Neural progenitor cell (in vitro differentiated cells): Measurements from ENCODE around the gene MEGF6. TPM values are rescaled to one million over a fixed set of nuclear protein-coding genes. Genes with fewer than 3 reads are reported as not detected.
A peak's percentile ranks its signal among the peaks of the same experiment; 100 is the strongest.

Experiments used
- DNase-seq: peaks from one replicate; pipeline ENCODE4 v3.0.0-alpha.2; 2016; ENCODE audit warnings: low spot score
- H2AFZ ChIP-seq: fragments of 200-600 bp; sonication (generic); replicated peaks from 2 replicates; pipeline ENCODE4 v1.6.1; 2016; ENCODE audit warnings: antibody characterized with exemption
- H3F3A ChIP-seq: fragments of 200-600 bp; sonication (generic); 2 replicates; pipeline ENCODE4 v1.6.1; 2016; ENCODE audit warnings: antibody characterized with exemption, low read depth
- H3K27ac ChIP-seq: fragments of 200-600 bp; sonication (generic); 2 replicates; pipeline ENCODE4 v1.5.1; 2016; ENCODE audit warnings: mild to moderate bottlenecking
- H3K27me3 ChIP-seq: fragments of 200-600 bp; sonication (generic); 2 replicates; pipeline ENCODE4 v1.6.1; 2016; ENCODE audit warnings: mild to moderate bottlenecking, moderate library complexity
- H3K36me3 ChIP-seq: fragments of 200-600 bp; sonication (generic); 2 replicates; pipeline ENCODE4 v1.5.1; 2016
- H3K4me1 ChIP-seq: fragments of 200-600 bp; sonication (generic); 2 replicates; pipeline ENCODE4 v1.6.1; 2016; ENCODE audit warnings: mixed run types
- H3K4me2 ChIP-seq: fragments of 200-600 bp; sonication (generic); 2 replicates; pipeline ENCODE4 v1.6.1; 2016
- H3K4me3 ChIP-seq: fragments of 200-600 bp; sonication (generic); 2 replicates; pipeline ENCODE4 v1.5.1; 2016
- H3K79me2 ChIP-seq: fragments of 200-600 bp; sonication (generic); 2 replicates; pipeline ENCODE4 v1.6.1; 2016; ENCODE audit warnings: low read depth
- H3K9ac ChIP-seq: fragments of 200-600 bp; sonication (generic); 2 replicates; pipeline ENCODE4 v1.6.1; 2016
- H3K9me3 ChIP-seq: fragments of 200-600 bp; sonication (generic); 2 replicates; pipeline ENCODE4 v1.5.1; 2016; ENCODE audit warnings: low read depth
- H4K20me1 ChIP-seq: fragments of 200-600 bp; sonication (generic); 2 replicates; pipeline ENCODE4 v1.6.1; 2016; ENCODE audit warnings: low read depth
- H3K27ac Mint-ChIP-seq: 3 replicates; pipeline ENCODE4 v1.8.0; 2021; ENCODE audit warnings: mixed read lengths
- H3K27me3 Mint-ChIP-seq: 2 replicates; pipeline ENCODE4 v1.8.0; 2022; ENCODE audit warnings: low read depth, mild to moderate bottlenecking, inconsistent platforms, moderate library complexity, mixed read lengths; ENCODE audit not compliant: insufficient read depth
- H3K36me3 Mint-ChIP-seq: 3 replicates; pipeline ENCODE4 v1.8.0; 2021; ENCODE audit warnings: mixed read lengths
- H3K4me1 Mint-ChIP-seq: 3 replicates; pipeline ENCODE4 v1.8.0; 2021; ENCODE audit warnings: mixed read lengths
- H3K4me3 Mint-ChIP-seq: 3 replicates; pipeline ENCODE4 v1.8.0; 2021; ENCODE audit warnings: mild to moderate bottlenecking, moderate library complexity, mixed read lengths
- H3K9me3 Mint-ChIP-seq: 3 replicates; pipeline ENCODE4 v1.8.0; 2020; ENCODE audit warnings: mixed read lengths
- CTCF ChIP-seq: fragments of 200-600 bp; sonication (generic); IDR thresholded peaks from 2 replicates; pipeline ENCODE4 v1.5.1; 2017; ENCODE audit warnings: antibody characterized with exemption, mild to moderate bottlenecking
- EZH2 ChIP-seq: fragments of 200-600 bp; sonication (generic); IDR thresholded peaks from 2 replicates; pipeline ENCODE4 v1.6.1; 2017; ENCODE audit warnings: antibody characterized with exemption, mild to moderate bottlenecking, moderate library complexity
- EZH2phosphoT487 ChIP-seq: fragments of 200-600 bp; sonication (generic); IDR thresholded peaks from 2 replicates; pipeline ENCODE4 v1.6.1; 2017; ENCODE audit warnings: antibody characterized with exemption
- total RNA-seq: library from RNA; depleted of rRNA; stranded (reverse); fragments of >200 nt; gene quantifications from 2 replicates; pipeline ENCODE4 v1.2.3, GENCODE V29; 2015; ENCODE audit warnings: low replicate concordance

MEGF6 gene
- total RNA-seq, 1 donor from 2014 or later: 1.7 TPM

GRCh38 chr1:3509721-3510120 is 101.6 kb downstream of the MEGF6 start:
- H3F3A ChIP-seq: no peaks in the 10 kb centered on the region
- no peak overlapping the region for H3K9ac ChIP-seq
- Mint-ChIP-seq H3K27me3 (no peaks in the 10 kb centered on the region), H3K27ac (no peak overlapping the region), H3K4me1 (no peaks in the 10 kb centered on the region), H3K9me3 (no peaks in the 10 kb centered on the region), H3K36me3 (peaks cover 3% of the 10 kb centered on the region), H3K4me3 (no peak overlapping the region)
- no peaks in the 10 kb centered on the region for H3K79me2 ChIP-seq
- TF ChIP-seq EZH2phosphoT487 (no peak), EZH2 (no peak), CTCF (no peak)
- H3K4me2 ChIP-seq: no peak overlapping the region
- DNase-seq: no peak
- no peaks in the 10 kb centered on the region for H3K4me1 ChIP-seq
- H3K4me3 ChIP-seq: no peak overlapping the region
- no peaks in the 10 kb centered on the region for H3K27me3 ChIP-seq
- H3K36me3 ChIP-seq: no peaks in the 10 kb centered on the region
- no peak overlapping the region for H2AFZ ChIP-seq
- H4K20me1 ChIP-seq: peaks cover 28% of the 10 kb centered on the region
- H3K27ac ChIP-seq: no peak overlapping the region
- H3K9me3 ChIP-seq: no peaks in the 10 kb centered on the region

- Mint-ChIP-seq H3K27ac (no peak overlapping the region), H3K4me3 (no peak overlapping the region), H3K36me3 (peaks cover 3% of the 10 kb centered on the region), H3K27me3 (no peaks in the 10 kb centered on the region), H3K9me3 (no peaks in the 10 kb centered on the region), H3K4me1 (no peaks in the 10 kb centered on the region)
- H2AFZ ChIP-seq: no peak overlapping the region
- no peak overlapping the region for H3K4me2 ChIP-seq
- H3K9me3 ChIP-seq: no peaks in the 10 kb centered on the region
- no peak for DNase-seq
- H3K27me3 ChIP-seq: no peaks in the 10 kb centered on the region
- H3K36me3 ChIP-seq: no peaks in the 10 kb centered on the region
- no peaks in the 10 kb centered on the region for H3F3A ChIP-seq
- no peak for TF ChIP-seq EZH2phosphoT487
- no peak for TF ChIP-seq EZH2
- TF ChIP-seq CTCF: no peak
- no peak overlapping the region for H3K27ac ChIP-seq
- H4K20me1 ChIP-seq: peaks cover 36% of the 10 kb centered on the region
- H3K9ac ChIP-seq: no peak overlapping the region
- H3K4me1 ChIP-seq: no peaks in the 10 kb centered on the region
- no peaks in the 10 kb centered on the region for H3K79me2 ChIP-seq
- no peak overlapping the region for H3K4me3 ChIP-seq
Measured at GRCh38 chr1:3508757-3509415, 102.4 kb downstream of the MEGF6 start.

- H4K20me1 ChIP-seq: peaks cover 43% of the 10 kb centered on the region
- no peak overlapping the region for H2AFZ ChIP-seq
- Mint-ChIP-seq H3K27ac (peak overlapping the region; percentile 53), H3K9me3 (no peaks in the 10 kb centered on the region), H3K4me1 (no peaks in the 10 kb centered on the region), H3K4me3 (no peak overlapping the region), H3K36me3 (peaks cover 3% of the 10 kb centered on the region), H3K27me3 (peaks cover 2% of the 10 kb centered on the region)
- H3K9me3 ChIP-seq: no peaks in the 10 kb centered on the region
- H3K27ac ChIP-seq: no peak overlapping the region
- H3K4me1 ChIP-seq: no peaks in the 10 kb centered on the region
- no peak for DNase-seq
- H3K27me3 ChIP-seq: no peaks in the 10 kb centered on the region
- no peaks in the 10 kb centered on the region for H3K36me3 ChIP-seq
- H3K4me2 ChIP-seq: no peak overlapping the region
- H3K79me2 ChIP-seq: no peaks in the 10 kb centered on the region
- H3K9ac ChIP-seq: no peak overlapping the region
- H3K4me3 ChIP-seq: no peak overlapping the region
- TF ChIP-seq EZH2phosphoT487: no peak
- TF ChIP-seq EZH2: no peak
- no peak for TF ChIP-seq CTCF
- no peaks in the 10 kb centered on the region for H3F3A ChIP-seq
Measured at GRCh38 chr1:3507636-3508275, 103.6 kb downstream of the MEGF6 start.
